Midbrain (tissue), 1 donor: Measurements from ENCODE around the gene SOHLH1.
"Not testable (repeated sequence)": the region's sequence is repeated elsewhere in the genome, so short reads cannot be mapped to it uniquely, and the experiment has no call there.

Source experiments
- DNase-seq: peaks from one replicate; lab custom pipeline; 2025; lab: John Stamatoyannopoulos, UW

Gene SOHLH1

GRCh38 chr9:135678236-135679017 is 20.9 kb downstream of the SOHLH1 start:
- no peak for DNase-seq

GRCh38 chr9:135677641-135678168 is 21.6 kb downstream of the SOHLH1 start:
- no peak for DNase-seq

GRCh38 chr9:135676891-135677290 is 22.4 kb downstream of the SOHLH1 start:
- DNase-seq: no peak

DNA sequence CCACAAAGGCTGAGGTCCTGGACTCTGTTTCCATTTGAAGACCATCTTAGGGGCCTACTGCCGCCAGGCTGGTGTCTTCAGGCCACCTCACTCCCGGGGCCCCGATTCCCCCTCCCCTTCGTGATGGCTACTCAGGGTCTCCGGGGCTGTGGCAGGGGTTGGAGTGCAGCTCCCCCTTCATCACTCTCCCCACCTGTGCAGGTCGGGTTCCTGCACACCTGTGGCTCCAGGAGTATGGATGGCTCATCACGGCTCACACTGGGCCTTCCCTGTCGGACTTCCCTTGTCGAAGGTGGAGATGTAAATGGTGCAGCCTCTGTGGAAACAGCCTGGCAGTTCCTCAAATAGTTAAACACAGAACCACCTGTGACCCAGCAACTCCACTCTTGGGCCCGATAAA is 24.3 kb downstream of the SOHLH1 start:
- no peak for DNase-seq

DNA sequence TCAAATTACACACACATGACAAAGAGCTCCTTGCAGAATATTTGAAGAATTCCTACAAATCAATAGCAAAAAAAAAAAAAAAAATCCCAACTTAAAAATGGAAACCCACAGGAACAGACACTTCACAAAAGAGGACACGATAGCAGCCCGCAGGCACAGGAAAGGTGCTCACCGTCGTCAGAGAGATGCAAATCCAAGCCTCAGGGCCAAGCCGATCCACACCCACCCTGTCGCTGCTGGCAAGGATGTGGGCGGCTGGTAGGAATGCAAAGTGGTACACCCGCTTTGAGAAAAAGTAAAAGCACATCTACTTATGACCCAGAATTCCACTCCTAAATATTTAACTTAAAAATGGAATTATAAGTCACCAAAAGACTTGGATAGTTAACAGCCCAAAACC is 25.3 kb downstream of the SOHLH1 start:
- DNase-seq: no peak

DNA sequence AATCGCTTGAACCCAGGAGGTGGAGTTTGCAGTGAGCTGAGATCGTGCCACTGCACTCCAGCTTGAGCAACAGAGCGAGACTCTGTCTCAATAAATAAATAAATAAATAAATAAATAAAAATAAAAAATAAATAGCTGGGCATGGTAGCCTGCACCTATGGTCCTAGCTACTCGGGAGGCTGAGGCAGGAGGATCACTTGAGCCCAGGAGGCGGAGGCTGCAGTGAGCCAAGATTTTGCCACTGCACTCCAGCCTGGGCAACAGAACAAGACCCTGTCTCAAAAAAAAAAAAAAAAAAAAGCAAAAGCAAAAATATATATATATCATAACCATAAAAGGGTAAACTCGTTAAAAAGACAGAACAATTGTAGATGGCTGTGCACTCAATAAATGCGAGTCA is 26.5 kb downstream of the SOHLH1 start:
- DNase-seq: not testable (repeated sequence)

DNA sequence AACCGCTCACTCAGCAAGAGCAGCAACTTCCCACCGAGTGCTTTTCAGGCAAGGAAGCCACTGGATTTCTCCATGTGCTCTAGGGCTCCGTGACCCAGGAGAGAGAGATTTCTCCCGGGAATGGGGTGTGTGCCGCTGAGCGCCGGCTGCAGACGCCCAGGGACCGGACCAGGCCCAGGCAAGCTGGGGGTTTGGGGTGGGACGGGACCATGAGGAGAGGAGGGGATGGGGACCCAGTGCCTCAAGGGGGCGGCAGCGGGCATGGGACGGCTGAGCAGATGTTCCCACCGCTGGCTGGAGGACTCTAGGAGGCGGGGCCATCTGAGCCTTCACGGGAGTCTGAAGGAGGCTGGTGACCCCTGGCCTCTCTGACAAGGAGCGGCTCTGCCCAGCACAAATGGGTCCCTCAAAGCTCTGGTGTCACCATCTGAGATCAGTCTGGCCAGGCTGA is 27.7 kb downstream of the SOHLH1 start:
- DNase-seq: no peak

GRCh38 chr9:135670721-135671590 is 28.3 kb downstream of the SOHLH1 start:
- DNase-seq: no peak

GRCh38 chr9:135669616-135670285 is 29.5 kb downstream of the SOHLH1 start:
- no peak for DNase-seq

- not testable (repeated sequence) for DNase-seq
These were observed 30.3 kb downstream of the SOHLH1 start for GRCh38 chr9:135669018-135669417.

DNA sequence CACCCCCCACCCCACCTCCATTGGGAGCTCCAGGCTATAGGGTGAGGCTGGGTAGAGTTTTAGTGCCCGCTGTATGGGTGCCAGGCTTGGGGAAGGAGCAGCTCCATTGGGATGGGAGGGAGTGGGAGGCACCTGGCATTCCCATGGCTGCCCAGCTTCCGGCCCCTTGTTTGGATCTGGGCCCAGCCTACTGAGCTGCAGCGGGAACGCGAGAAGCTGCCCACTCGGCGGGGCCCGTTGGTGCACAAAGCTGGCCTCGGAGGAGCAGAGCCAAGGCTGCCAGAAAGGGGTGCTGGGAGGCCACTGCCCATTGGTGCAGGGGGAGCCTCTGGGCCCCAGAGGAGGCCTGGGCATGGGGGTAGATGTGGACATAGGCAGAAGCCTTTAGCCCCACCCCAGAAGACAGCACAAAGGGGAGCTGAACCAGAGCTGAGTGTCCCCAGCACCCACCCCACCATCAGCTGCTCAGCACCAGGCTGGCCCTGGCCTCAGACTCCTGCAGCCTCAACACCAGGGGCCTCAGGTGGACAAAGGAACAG is 31.7 kb downstream of the SOHLH1 start:
- DNase-seq: no peak

DNA sequence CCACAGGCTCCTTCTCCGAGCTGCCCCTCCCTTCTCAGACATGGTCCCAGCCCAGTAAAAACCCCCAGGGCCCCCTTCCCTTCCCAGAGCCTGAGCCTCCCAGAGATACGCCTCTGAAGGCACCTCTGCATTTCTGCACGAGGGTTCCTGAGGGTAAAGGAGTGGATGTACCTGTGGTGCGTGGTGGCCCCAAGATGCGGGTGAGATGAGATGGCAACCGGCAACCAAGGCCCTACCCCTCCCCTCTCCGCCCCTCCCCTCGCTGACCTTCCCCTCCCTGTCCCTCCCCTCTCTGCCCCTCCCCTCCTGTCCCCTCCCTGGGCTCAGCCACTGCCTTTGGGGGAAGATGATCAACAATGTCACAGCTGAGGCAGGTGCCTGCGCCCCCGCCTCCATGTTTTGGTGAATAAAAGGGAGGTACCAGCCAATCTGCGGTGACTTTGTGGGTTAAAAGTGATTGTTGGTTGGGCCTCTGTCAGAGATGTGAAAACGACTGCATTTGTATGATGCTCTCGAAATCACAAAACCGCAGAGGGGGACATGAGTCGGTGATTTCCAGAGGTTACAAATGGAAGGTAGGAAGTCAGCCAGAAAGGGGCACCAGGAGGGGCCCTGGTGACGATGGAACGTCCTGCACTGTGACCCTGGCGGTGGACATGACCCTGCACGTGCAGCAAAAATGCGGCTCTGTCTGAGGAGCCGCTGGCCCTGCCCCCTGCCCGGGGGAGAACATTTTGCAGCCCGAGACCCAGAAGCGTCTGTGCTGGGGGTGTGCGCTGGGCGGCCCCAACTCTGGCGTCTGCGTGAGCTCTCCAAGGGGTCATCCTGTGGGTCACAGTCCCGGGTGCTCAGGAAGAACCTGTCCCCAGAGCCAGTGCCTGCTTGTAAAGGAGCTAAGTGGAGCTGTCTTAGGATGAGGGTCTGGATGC is 32.5 kb downstream of the SOHLH1 start:
- no peak for DNase-seq

DNA sequence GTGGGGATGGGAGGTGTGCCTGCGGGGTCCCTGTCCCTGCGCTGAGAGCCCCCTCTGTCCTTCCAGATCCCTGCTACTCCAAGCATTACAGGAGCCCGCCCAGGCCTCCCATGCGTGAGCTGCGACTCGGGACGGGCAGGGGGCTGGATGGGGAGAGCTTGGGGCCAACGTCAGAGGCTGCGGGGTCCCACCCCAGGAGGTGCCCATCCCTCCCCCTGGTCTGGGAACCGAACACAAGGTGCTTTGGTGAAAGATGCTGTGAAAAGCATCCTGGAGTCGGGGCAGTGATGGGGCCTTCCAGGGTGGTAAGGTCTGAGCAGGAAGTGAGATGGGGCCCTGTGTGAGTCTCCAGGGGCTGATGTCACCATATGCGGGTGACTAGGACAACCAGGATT is 33.5 kb downstream of the SOHLH1 start:
- DNase-seq: no peak

DNA sequence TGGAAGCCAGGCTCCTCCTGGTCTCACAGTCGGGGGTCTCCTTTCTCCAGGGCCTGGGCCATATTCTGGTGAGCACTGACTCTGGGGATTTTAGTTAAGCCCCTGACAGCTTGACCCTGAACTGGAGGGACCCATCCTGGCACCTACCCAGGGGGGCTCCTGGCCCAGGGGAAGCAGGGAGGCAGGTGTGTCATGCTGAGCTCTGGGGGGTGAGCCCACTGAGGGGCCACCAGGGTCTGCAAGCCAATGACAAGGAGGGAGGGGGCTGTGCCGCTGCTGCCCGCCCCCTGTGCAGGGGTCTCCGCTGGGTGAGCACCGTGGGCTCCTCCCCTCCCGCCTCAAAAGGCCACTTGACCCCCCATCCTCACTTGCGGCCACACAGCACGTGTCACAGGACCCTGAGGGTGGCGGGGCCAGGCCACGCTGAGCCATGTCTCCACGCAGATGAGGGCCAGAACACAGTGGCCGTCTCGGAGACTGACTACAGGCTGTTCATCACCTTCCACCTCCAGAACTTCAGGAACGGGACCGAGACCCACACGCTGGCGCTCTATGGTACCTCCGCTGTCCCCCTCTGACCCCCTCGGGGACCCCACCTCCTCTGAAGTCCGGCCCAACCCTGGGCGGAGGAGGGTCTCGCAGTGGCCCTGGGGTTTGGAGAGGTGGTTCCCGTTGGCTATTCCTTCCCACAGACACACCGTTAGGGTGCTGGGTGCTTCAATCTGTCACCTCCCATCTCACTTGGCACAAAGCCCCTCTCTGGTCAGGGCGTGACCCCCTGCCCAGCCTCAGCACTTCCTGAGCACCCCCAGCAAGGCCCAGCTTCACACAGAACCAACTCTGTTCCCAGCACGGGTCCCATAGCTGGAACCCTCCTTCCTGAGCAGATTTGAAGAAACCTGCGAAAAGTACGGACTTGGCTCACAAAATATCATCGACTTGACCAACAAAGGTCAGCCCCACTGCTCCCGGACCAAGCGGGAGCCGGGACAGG is 34.2 kb downstream of the SOHLH1 start:
- no peak for DNase-seq

DNA sequence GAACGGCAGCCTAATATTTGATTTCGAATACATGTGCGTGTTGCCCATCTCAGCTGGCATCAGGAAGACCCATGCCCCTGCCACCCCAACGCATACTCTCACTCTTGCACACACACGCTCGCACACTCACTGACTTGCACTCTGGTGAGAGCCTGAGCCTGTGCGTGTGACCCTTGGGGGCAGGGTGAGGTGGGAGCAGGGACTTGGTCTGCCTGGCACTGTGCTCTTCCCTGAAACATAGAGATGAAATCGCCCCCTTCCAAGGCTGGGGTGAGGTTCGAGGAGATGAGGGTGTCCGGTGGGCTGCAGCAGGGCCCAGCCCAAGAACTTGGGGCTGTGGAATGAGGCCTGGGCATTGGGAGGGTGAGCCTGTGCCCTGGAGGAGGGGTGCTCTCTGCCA is 35.0 kb downstream of the SOHLH1 start:
- no peak for DNase-seq

GRCh38 chr9:135663857-135664256 is 35.4 kb downstream of the SOHLH1 start:
- DNase-seq: no peak

DNA sequence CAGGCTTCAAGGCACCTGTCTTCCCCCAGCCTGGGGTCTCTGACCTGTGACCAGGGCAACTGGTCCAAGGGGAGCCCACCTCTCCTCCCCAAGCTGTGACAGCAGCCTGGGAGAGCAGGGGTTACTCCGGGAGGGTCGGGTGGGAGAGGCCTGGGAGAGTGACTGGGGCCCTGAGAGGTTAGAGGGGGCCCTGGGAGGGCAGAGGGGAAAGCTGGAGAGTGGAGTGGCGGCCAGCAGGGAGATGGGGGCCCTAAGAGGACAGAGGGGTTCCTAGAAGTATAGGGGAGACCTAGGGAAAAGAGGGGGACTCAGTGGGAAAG is 35.9 kb downstream of the SOHLH1 start:
- DNase-seq: no peak

- DNase-seq: peak; percentile 28
These were observed 36.4 kb downstream of the SOHLH1 start, which contains the start of gene LCN9 for GRCh38 chr9:135662758-135663450. Gene LCN9, plus strand, starts transcription at chr9:135663309. Its CDS starts 13 bp downstream, at chr9:135663322.
